Fibroblast of lung (primary cell): ENCODE results near the gene SPRING1.
A peak's percentile ranks its signal among the peaks of the same experiment; 100 is the strongest.

ENCODE experiments used
- EZH2 ChIP-seq: IDR thresholded peaks from 2 replicates; pipeline ENCODE4 v1.5.1; 2012; ENCODE audit warnings: low read length, control low read depth, mild to moderate bottlenecking; ENCODE audit errors: missing control alignments
- TF ChIP-seq, protein P1 (sequence below), 2 donors: IDR thresholded peaks in 1 of 2; conservative IDR thresholded peaks in 1 of 2; 1 replicate in 1 of 2; 2 replicates in 1 of 2; pipeline ENCODE4 v1.5.1; 2011 to 2012; ENCODE audit warnings: low read length in 2 of 2, control low read depth in 1 of 2, inconsistent platforms in 1 of 2, low read depth in 1 of 2, mild to moderate bottlenecking in 1 of 2

DNA sequence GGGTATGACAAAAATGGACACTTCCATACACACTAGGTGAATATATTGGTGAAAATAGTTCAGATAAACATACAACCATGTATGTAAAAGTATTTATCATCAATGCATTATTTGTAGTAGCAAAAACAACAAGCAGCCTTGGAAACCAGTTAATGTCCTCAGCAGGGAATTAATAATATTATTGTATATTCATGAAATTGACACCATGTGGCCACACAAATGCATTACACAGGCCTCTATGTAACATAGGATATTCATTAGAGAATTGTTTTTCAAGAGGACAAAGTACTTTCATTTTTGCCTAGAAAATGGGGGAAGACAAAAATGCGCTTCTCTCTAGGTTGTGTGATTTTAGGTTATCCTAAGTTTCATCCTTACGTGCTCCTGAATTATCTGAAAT lies 24.3 kb downstream of the SPRING1 start:
- TF ChIP-seq, protein P1, sequence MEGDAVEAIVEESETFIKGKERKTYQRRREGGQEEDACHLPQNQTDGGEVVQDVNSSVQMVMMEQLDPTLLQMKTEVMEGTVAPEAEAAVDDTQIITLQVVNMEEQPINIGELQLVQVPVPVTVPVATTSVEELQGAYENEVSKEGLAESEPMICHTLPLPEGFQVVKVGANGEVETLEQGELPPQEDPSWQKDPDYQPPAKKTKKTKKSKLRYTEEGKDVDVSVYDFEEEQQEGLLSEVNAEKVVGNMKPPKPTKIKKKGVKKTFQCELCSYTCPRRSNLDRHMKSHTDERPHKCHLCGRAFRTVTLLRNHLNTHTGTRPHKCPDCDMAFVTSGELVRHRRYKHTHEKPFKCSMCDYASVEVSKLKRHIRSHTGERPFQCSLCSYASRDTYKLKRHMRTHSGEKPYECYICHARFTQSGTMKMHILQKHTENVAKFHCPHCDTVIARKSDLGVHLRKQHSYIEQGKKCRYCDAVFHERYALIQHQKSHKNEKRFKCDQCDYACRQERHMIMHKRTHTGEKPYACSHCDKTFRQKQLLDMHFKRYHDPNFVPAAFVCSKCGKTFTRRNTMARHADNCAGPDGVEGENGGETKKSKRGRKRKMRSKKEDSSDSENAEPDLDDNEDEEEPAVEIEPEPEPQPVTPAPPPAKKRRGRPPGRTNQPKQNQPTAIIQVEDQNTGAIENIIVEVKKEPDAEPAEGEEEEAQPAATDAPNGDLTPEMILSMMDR (conservative IDR thresholded peaks at IDR 0.05 in 1 of 2, IDR thresholded peaks at IDR 0.05 in 1 of 2; ENCODE audit: low read depth in 1 of 2, low read length in 2 of 2): peak in 1 of 2 donors; percentile 20
- TF ChIP-seq EZH2: no peak
